Suprapubic skin (tissue), 3 donors: Measurements from ENCODE around the gene FGA.

ENCODE experiments used
- CTCF ChIP-seq, 2 donors: fragments of 200-600 bp in 1 of 2; fragments of 450-650 bp in 1 of 2; sonication (generic) in 1 of 2; IDR thresholded peaks; one replicate each; pipeline ENCODE4 v1.5.1; 2016 to 2019; ENCODE audit warnings: antibody characterized with exemption in 2 of 2, mild to moderate bottlenecking in 1 of 2, moderate library complexity in 1 of 2
- EP300 ChIP-seq: sonication (generic); formaldehyde crosslinking; IDR thresholded peaks from one replicate; pipeline ENCODE4 v1.6.1; 2017; ENCODE audit warnings: antibody characterized with exemption
- POLR2A ChIP-seq, 2 donors: fragments of 450-650 bp; IDR thresholded peaks; one replicate each; pipeline ENCODE4 v1.6.1; 2017; ENCODE audit warnings: antibody characterized with exemption in 2 of 2, mild to moderate bottlenecking in 2 of 2, moderate library complexity in 2 of 2

- TF ChIP-seq POLR2A (IDR thresholded peaks at IDR 0.05) = no peak
- no peak for TF ChIP-seq CTCF (IDR thresholded peaks at IDR 0.05)
- no peak for TF ChIP-seq EP300
These were observed 21.5 kb downstream of the FGA start for GRCh38 chr4:154569028-154569427.
